H1 (cell line): ENCODE data around the gene TSHZ2. TPM values are rescaled to one million over a fixed set of nuclear protein-coding genes. Genes with fewer than 3 reads are reported as not detected.

Experiments
- CTCF ChIA-PET: fragments of 300-600 bp; sonication (Branson Sonifier 250); formaldehyde crosslinking; loops from one replicate; lab custom pipeline; 2021; ENCODE audit not compliant: partially characterized antibody; lab: Charles Lee
- POLR2A ChIA-PET: fragments of 300-600 bp; sonication (Branson Sonifier 250); formaldehyde crosslinking; loops from one replicate; lab custom pipeline; 2021; ENCODE audit warnings: inconsistent platforms; ENCODE audit not compliant: partially characterized antibody; lab: Charles Lee
- DNase-seq, 2 experiments: peaks; one replicate each; pipeline versions ENCODE4 v3.0.0 to v3.0.0-alpha.2; 2010 to 2022; ENCODE audit warnings: low spot score in 2 of 2, low read depth in 1 of 2, mixed read lengths in 1 of 2
- FAIRE-seq: peaks from 2 replicates; lab custom pipeline; 2011; peaks lifted over from hg19 to GRCh38; lab: Jason Lieb, UNC
- H2AFZ ChIP-seq: 2 replicates; pipeline ENCODE4 v1.8.1; 2012; ENCODE audit warnings: low read length, inconsistent platforms
- H2AK5ac ChIP-seq: 2 replicates; pipeline ENCODE4 v1.6.1; 2013; ENCODE audit warnings: low read depth, low read length
- H2BK120ac ChIP-seq: replicated peaks from 2 replicates; pipeline ENCODE3; 2013; ENCODE audit warnings: low read depth, low read length, inconsistent platforms
- H2BK12ac ChIP-seq: 2 replicates; pipeline ENCODE4 v1.6.1; 2013; ENCODE audit warnings: low read depth, low read length
- H2BK15ac ChIP-seq: 2 replicates; pipeline ENCODE4 v1.6.1; 2013; ENCODE audit warnings: low read length
- H2BK20ac ChIP-seq: 2 replicates; pipeline ENCODE4 v1.6.1; 2013; ENCODE audit warnings: low read length
- H2BK5ac ChIP-seq: 2 replicates; pipeline ENCODE4 v1.6.1; 2013; ENCODE audit warnings: low read depth, low read length
- H3K14ac ChIP-seq: 2 replicates; pipeline ENCODE4 v1.6.1; 2013; ENCODE audit warnings: inconsistent platforms; ENCODE audit not compliant: insufficient read length
- H3K18ac ChIP-seq: 2 replicates; pipeline ENCODE4 v1.6.1; 2013; ENCODE audit warnings: low read length; ENCODE audit errors: extremely low read depth
- H3K23ac ChIP-seq: 2 replicates; pipeline ENCODE4 v1.6.1; 2013; ENCODE audit warnings: inconsistent platforms; ENCODE audit not compliant: insufficient read length
- H3K23me2 ChIP-seq: 2 replicates; pipeline ENCODE4 v1.6.1; 2013; ENCODE audit warnings: low read depth, low read length
- H3K27ac ChIP-seq: 2 replicates; pipeline ENCODE4 v1.6.1; 2011; ENCODE audit warnings: low read depth, low read length, inconsistent platforms
- H3K27me3 ChIP-seq, 4 experiments: replicated peaks in 1 of 4; 1 replicate in 1 of 4; 2 replicates in 3 of 4; pipeline versions ENCODE4 v1.6.1 to v1.8.1; 2011 to 2013; ENCODE audit warnings: low read length in 3 of 4, mild to moderate bottlenecking in 3 of 4, inconsistent platforms in 2 of 4, mixed read lengths in 2 of 4, moderate library complexity in 1 of 4; ENCODE audit not compliant: control insufficient read depth in 3 of 4, insufficient read depth in 3 of 4; ENCODE audit errors: extremely low read depth in 1 of 4
- H3K36me3 ChIP-seq, 4 experiments: 2 replicates each; pipeline versions ENCODE4 v1.6.1 to v1.8.1; 2011 to 2013; ENCODE audit warnings: mild to moderate bottlenecking in 4 of 4, low read length in 3 of 4, moderate library complexity in 2 of 4, control low read depth in 1 of 4, inconsistent platforms in 1 of 4; ENCODE audit not compliant: insufficient read depth in 4 of 4, control insufficient read depth in 2 of 4
- H3K4ac ChIP-seq: replicated peaks from 2 replicates; pipeline ENCODE3; 2013; ENCODE audit warnings: low read length, low read depth, mixed read lengths, inconsistent platforms; ENCODE audit not compliant: insufficient read length
- H3K4me1 ChIP-seq, 4 experiments: replicated peaks in 1 of 4; 1 replicate in 1 of 4; 2 replicates in 3 of 4; pipeline versions ENCODE4 v1.6.1 to v1.8.1; 2011 to 2013; ENCODE audit warnings: low read length in 3 of 4, inconsistent platforms in 2 of 4, mixed read lengths in 1 of 4; ENCODE audit not compliant: insufficient read depth in 4 of 4, control insufficient read depth in 3 of 4
- H3K4me2 ChIP-seq, 2 experiments: 2 replicates each; pipeline versions ENCODE4 v1.6.1 to v1.8.1; 2011 to 2013; ENCODE audit warnings: low read depth in 2 of 2, low read length in 2 of 2, control low read depth in 1 of 2, inconsistent platforms in 1 of 2, mild to moderate bottlenecking in 1 of 2; ENCODE audit not compliant: insufficient read depth in 1 of 2
- H3K4me3 ChIP-seq, 4 experiments: fragments of 200-600, 300-600 bp in 1 of 4; sonication (generic), shearing (Covaris generic), sonication (Bioruptor Twin) in 1 of 4; 2 replicates each; pipeline versions ENCODE4 v1.5.1 to v1.8.1; 2011 to 2016; ENCODE audit warnings: low read length in 4 of 4, low read depth in 3 of 4, control low read depth in 2 of 4, inconsistent platforms in 2 of 4, mild to moderate bottlenecking in 2 of 4, mixed read lengths in 1 of 4, moderate library complexity in 1 of 4; ENCODE audit not compliant: insufficient read depth in 2 of 4; ENCODE audit errors: extremely low read depth in 1 of 4
- H3K56ac ChIP-seq: replicated peaks from 2 replicates; pipeline ENCODE3; 2013; ENCODE audit warnings: low read depth, mild to moderate bottlenecking, mixed read lengths, low read length, inconsistent platforms; ENCODE audit not compliant: insufficient read length
- H3K79me1 ChIP-seq: 2 replicates; pipeline ENCODE4 v1.6.1; 2013; ENCODE audit warnings: low read depth, low read length, control low read depth
- H3K79me2 ChIP-seq, 2 experiments: 2 replicates each; pipeline versions ENCODE4 v1.6.1 to v1.8.1; 2012 to 2013; ENCODE audit warnings: low read length in 2 of 2, mild to moderate bottlenecking in 2 of 2, inconsistent platforms in 1 of 2; ENCODE audit not compliant: insufficient read depth in 2 of 2, control insufficient read depth in 1 of 2
- H3K9ac ChIP-seq, 4 experiments: replicated peaks in 1 of 4; 1 replicate in 1 of 4; 2 replicates in 3 of 4; pipeline versions ENCODE4 v1.6.1 to v1.8.1; 2011 to 2013; ENCODE audit warnings: low read depth in 3 of 4, low read length in 3 of 4, control low read depth in 2 of 4, mild to moderate bottlenecking in 2 of 4, moderate library complexity in 2 of 4, inconsistent platforms in 1 of 4; ENCODE audit errors: extremely low read depth in 1 of 4
- H3K9me3 ChIP-seq, 2 experiments: 2 replicates each; pipeline versions ENCODE4 v1.6.1 to v1.8.1; 2012 to 2013; ENCODE audit warnings: mild to moderate bottlenecking in 2 of 2, moderate library complexity in 2 of 2, control low read depth in 1 of 2, inconsistent platforms in 1 of 2, low read depth in 1 of 2, low read length in 1 of 2, mixed read lengths in 1 of 2; ENCODE audit not compliant: insufficient read depth in 2 of 2
- H4K20me1 ChIP-seq, 2 experiments: replicated peaks in 1 of 2; 2 replicates each; pipeline versions ENCODE3 to v1.8.1; 2011 to 2013; ENCODE audit warnings: inconsistent platforms in 2 of 2, low read length in 2 of 2, mild to moderate bottlenecking in 1 of 2; ENCODE audit not compliant: insufficient read depth in 2 of 2, control insufficient read depth in 1 of 2
- H4K5ac ChIP-seq: 2 replicates; pipeline ENCODE4 v1.6.1; 2013; ENCODE audit warnings: low read length, low read depth, mixed read lengths, inconsistent platforms; ENCODE audit not compliant: insufficient read length
- H4K8ac ChIP-seq: 2 replicates; pipeline ENCODE4 v1.8.0; 2013; ENCODE audit warnings: mild to moderate bottlenecking, moderate library complexity, low read length, inconsistent platforms; ENCODE audit not compliant: insufficient read depth; ENCODE audit errors: extremely low read depth
- H4K91ac ChIP-seq: replicated peaks from 2 replicates; pipeline ENCODE3; 2013; ENCODE audit warnings: low read length, mixed read lengths, inconsistent platforms; ENCODE audit not compliant: insufficient read length
- ASH2L ChIP-seq: fragments of 200-600, 300-600 bp; sonication (generic); IDR thresholded peaks from one replicate; pipeline ENCODE4 v1.7.1; 2017; ENCODE audit warnings: low read length
- BCL11A ChIP-seq, 2 experiments: IDR thresholded peaks; one replicate each; pipeline ENCODE4 v1.6.1; 2011; ENCODE audit warnings: low read depth in 2 of 2, low read length in 2 of 2, mild to moderate bottlenecking in 2 of 2
- CBX8 ChIP-seq: fragments of 300-800, 300-1000 bp; sonication (generic); IDR thresholded peaks from 2 replicates; pipeline ENCODE4 v1.7.1; 2016; ENCODE audit warnings: low read depth, low read length, borderline replicate concordance
- CTCF ChIP-seq, 3 experiments: IDR thresholded peaks; 1 replicate in 2 of 3; 2 replicates in 1 of 3; pipeline versions ENCODE4 v1.5.1 to v1.6.1; 2011; ENCODE audit warnings: low read length in 3 of 3, mild to moderate bottlenecking in 3 of 3, inconsistent platforms in 2 of 3, low read depth in 1 of 3, moderate library complexity in 1 of 3; ENCODE audit not compliant: insufficient read depth in 1 of 3; ENCODE audit errors: control extremely low read depth in 1 of 3
- FOSL1 ChIP-seq: IDR thresholded peaks from 2 replicates; pipeline ENCODE4 v1.6.1; 2011; ENCODE audit warnings: mild to moderate bottlenecking, low read depth, low read length, moderate library complexity; ENCODE audit not compliant: insufficient read depth
- RAD21 ChIP-seq, 2 experiments: IDR thresholded peaks in 1 of 2; conservative IDR thresholded peaks in 1 of 2; 2 replicates each; pipeline ENCODE4 v1.6.1; 2011; ENCODE audit warnings: low read depth in 2 of 2, low read length in 2 of 2, improper control_type of control experiment in 1 of 2, inconsistent platforms in 1 of 2, mild to moderate bottlenecking in 1 of 2, moderate library complexity in 1 of 2
- SRF ChIP-seq: IDR thresholded peaks from 2 replicates; pipeline ENCODE4 v1.6.1; 2011; ENCODE audit warnings: mild to moderate bottlenecking, low read depth, low read length, moderate library complexity
- TEAD4 ChIP-seq: IDR thresholded peaks from 2 replicates; pipeline ENCODE4 v1.6.1; 2012; ENCODE audit warnings: low read depth, low read length, inconsistent platforms, mixed read lengths
- whole genome bisulfite sequencing, 2 experiments: shearing (Covaris generic) in 1 of 2; methylation state at CpG; one replicate each; pipeline versions ENCODE4 v1.1.6 to v1.1.7; 2013 to 2015; ENCODE audit warnings: low lambda C conversion rate in 2 of 2, mixed read lengths in 2 of 2, inconsistent platforms in 1 of 2, low coverage in 1 of 2, missing lambda C conversion rate in 1 of 2; ENCODE audit not compliant: insufficient replicate concordance in 2 of 2, insufficient coverage in 1 of 2, insufficient read length in 1 of 2; ENCODE audit errors: extremely low coverage in 1 of 2, missing lambda C conversion rate in 1 of 2; 5-methylcytosine and 5-hydroxymethylcytosine counted together
- polyA plus RNA-seq, 7 experiments: library from polyadenylated mRNA; depleted of rRNA in 3 of 7; stranded (reverse) in 5 of 7; unstranded in 2 of 7; fragments of >200 nt in 5 of 7; fragments of 200-250 nt in 2 of 7; gene quantifications; 1 replicate in 5 of 7; 2 replicates in 1 of 7; 4 replicates in 1 of 7; pipeline versions ENCODE4 v1.2.1 to v1.2.3, GENCODE V29; 2011 to 2013; ENCODE audit warnings: missing spikeins in 2 of 7, mixed read lengths in 2 of 7
- total RNA-seq: library from RNA; stranded (reverse); fragmentation: NEBNext Ultra II Directional; extraction: Animal tissue kit (Norgen Biotek cat#: 25700); gene quantifications from 2 replicates; pipeline ENCODE4 v1.2.1, GENCODE V29; 2021

The TSHZ2 gene
- total and polyA plus RNA-seq, 2 of the 8 experiments (the other 6 are each of a cell fraction or from before 2014, with no cell fraction given) = 0.14 to 0.30 TPM

- WGBS, 2 experiments = 86% methylated on average over 6 of the region's 6 CpGs; no CpG with 5 or more reads in 1 of the 2 experiments
- Histone ChIP-seq H3K4me1 (no peaks in the 10 kb centered on the region), H3K4me2 (no peak overlapping the region), H3K18ac (no peak overlapping the region), H4K5ac (no peak overlapping the region), H2BK15ac (no peak overlapping the region), H2BK5ac (no peak overlapping the region), H3K14ac (no peak overlapping the region), H4K91ac (no peak overlapping the region), H3K27me3 (no peaks in the 10 kb centered on the region), H3K4ac (no peak overlapping the region), H4K8ac (no peak overlapping the region), H4K20me1 (no peaks in the 10 kb centered on the region), H2BK120ac (no peak overlapping the region), H3K79me2 (no peaks in the 10 kb centered on the region), H2AFZ (no peak overlapping the region), H3K23me2 (no peaks in the 10 kb centered on the region), H2BK12ac (no peak overlapping the region; the same call in 1 of the 2 replicates), H3K79me1 (no peaks in the 10 kb centered on the region), H3K4me3 (no peak overlapping the region), H3K56ac (no peak overlapping the region), H3K23ac (no peak overlapping the region), H3K27ac (no peak overlapping the region), H3K9ac (no peak overlapping the region), H3K9me3 (no peaks in the 10 kb centered on the region), H2AK5ac (no peak overlapping the region), H3K36me3 (no peaks in the 10 kb centered on the region), H2BK20ac (no peak overlapping the region)
- FAIRE-seq = no peak
- ChIA-PET POLR2A (no interaction called here), CTCF (interaction anchor here (0.7 to 2.6 kb wide), 8 partner anchors 15 to 388 kb away, joined by 3 to 9 read pairs (median 4); no protein-coding TSS in a partner anchor)
- TF ChIP-seq BCL11A (IDR thresholded peaks at IDR 0.05; ENCODE audit: low read depth in 2 of 2, low read length in 2 of 2) (no peak), FOSL1 (no peak), RAD21 (IDR thresholded peaks at IDR 0.05 in 1 of 2, conservative IDR thresholded peaks at IDR 0.05 in 1 of 2; ENCODE audit: low read depth in 2 of 2, low read length in 2 of 2) (peak; percentile 47 to 58), ASH2L (no peak), CBX8 (no peak), SRF (no peak), TEAD4 (no peak), CTCF (IDR thresholded peaks at IDR 0.05; ENCODE audit: control extremely low read depth in 1 of 3, insufficient read depth in 1 of 3, low read depth in 1 of 3, low read length in 3 of 3) (peak in 2 of 3 experiments; percentile 20 to 34; a peak in 1 of 4 replicates)
- no peak for DNase-seq
These were observed 229.4 kb downstream of the TSHZ2 start for GRCh38 chr20:53201588-53201987.
